ENCODE results near the gene KIAA1217.

Gene KIAA1217

DNA sequence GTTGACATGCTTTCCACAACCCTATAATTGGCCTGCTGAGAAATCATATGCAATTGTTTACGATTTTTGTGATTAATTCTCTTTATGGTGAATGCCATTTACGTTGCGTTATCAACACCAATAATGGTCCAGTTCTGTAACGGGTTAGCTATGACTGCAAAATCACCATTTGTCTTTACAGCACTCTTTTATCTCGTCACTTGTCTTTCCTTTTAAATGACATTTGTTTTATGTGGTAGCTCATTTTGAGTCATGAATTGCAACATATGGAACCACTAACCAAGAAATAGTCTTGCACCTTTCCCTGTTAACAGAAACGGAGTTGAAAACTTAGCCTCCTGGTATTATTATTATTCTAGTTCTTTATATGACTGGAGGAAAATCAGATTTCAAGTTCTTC lies 3.1 kb upstream of the KIAA1217 start:
- H3K27ac ChIP-seq: no peak overlapping the region
- no peak overlapping the region for H2AFZ ChIP-seq (ENCODE audit: low read depth)
- H3K4me2 ChIP-seq: no peak overlapping the region

DNA sequence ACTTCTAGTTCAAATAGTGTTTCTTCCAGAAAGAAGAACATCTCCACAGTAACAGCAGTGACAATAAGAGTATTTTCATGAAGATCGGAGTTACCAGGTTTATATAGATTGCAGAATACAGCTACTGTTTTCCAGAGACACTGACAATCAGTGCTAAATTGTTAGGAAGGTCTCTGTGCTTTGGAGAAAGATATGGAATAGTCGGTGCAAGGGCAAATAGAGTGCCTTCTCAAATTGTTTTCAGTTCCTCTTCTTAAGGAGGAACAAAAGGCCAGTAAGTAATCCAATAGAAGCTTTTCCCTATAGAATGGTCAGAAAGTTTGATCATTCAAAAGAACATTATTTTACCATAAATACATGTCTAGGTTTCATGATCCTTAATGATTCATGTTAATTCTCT lies 2.6 kb upstream of the KIAA1217 start:
- H3K27ac ChIP-seq: no peak overlapping the region
- H3K9ac ChIP-seq: no peak overlapping the region
- no peak overlapping the region for H3K4me2 ChIP-seq
- peaks cover 6% of the 10 kb centered on the region for H3K4me1 ChIP-seq (ENCODE audit: low read depth, poor library complexity, severe bottlenecking)
- H4K20me1 ChIP-seq (ENCODE audit: insufficient read depth): no peaks in the 10 kb centered on the region
- H3K79me2 ChIP-seq (ENCODE audit: insufficient read depth, low read depth): no peaks in the 10 kb centered on the region
- no peak overlapping the region for H2AFZ ChIP-seq (ENCODE audit: low read depth)
- H3K36me3 ChIP-seq (ENCODE audit: insufficient read depth): no peaks in the 10 kb centered on the region
- no peaks in the 10 kb centered on the region for H3K27me3 ChIP-seq (ENCODE audit: insufficient read depth, low read depth)
- TF ChIP-seq, protein P1, sequence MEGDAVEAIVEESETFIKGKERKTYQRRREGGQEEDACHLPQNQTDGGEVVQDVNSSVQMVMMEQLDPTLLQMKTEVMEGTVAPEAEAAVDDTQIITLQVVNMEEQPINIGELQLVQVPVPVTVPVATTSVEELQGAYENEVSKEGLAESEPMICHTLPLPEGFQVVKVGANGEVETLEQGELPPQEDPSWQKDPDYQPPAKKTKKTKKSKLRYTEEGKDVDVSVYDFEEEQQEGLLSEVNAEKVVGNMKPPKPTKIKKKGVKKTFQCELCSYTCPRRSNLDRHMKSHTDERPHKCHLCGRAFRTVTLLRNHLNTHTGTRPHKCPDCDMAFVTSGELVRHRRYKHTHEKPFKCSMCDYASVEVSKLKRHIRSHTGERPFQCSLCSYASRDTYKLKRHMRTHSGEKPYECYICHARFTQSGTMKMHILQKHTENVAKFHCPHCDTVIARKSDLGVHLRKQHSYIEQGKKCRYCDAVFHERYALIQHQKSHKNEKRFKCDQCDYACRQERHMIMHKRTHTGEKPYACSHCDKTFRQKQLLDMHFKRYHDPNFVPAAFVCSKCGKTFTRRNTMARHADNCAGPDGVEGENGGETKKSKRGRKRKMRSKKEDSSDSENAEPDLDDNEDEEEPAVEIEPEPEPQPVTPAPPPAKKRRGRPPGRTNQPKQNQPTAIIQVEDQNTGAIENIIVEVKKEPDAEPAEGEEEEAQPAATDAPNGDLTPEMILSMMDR (conservative IDR thresholded peaks at IDR 0.05; ENCODE audit: low read depth, low read length): no peak
- H3K4me3 ChIP-seq (IDR thresholded peaks at IDR 0.05; ENCODE audit: insufficient read depth, low read depth, low read length): no peak overlapping the region

More for the DNA sequence above, 3.1 kb upstream of the KIAA1217 start:
- Histone ChIP-seq H4K20me1 (ENCODE audit: insufficient read depth) (no peaks in the 10 kb centered on the region), H3K36me3 (ENCODE audit: insufficient read depth) (no peaks in the 10 kb centered on the region), H3K27me3 (ENCODE audit: insufficient read depth, low read depth) (no peaks in the 10 kb centered on the region), H3K4me1 (ENCODE audit: low read depth, poor library complexity, severe bottlenecking) (peaks cover 6% of the 10 kb centered on the region), H3K9ac (no peak overlapping the region), H3K4me3 (IDR thresholded peaks at IDR 0.05; ENCODE audit: insufficient read depth, low read depth, low read length) (no peak overlapping the region), H3K79me2 (ENCODE audit: insufficient read depth, low read depth) (no peaks in the 10 kb centered on the region)
- TF ChIP-seq, protein P1 (conservative IDR thresholded peaks at IDR 0.05; ENCODE audit: low read depth, low read length): no peak

DNA sequence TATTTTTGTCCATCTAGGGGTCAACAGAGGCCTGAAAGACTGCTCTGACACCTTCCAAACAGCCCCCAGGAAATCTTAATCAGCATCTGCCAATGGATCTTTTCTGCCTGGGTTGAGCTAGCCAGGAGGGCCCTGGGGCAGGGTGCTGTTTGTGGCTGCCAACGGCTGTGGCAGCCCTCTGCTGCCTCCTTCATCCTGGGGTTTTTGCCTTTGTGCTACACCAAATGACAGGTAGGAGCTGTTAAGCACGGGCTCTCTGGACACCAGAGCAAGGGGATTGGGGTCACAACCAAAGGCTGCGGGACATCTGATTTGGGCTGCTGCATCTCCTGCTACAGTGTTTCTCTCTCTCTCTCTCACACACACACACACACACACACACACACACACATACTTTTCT lies 2.0 kb upstream of the KIAA1217 start:
- Histone ChIP-seq H3K27ac (no peak overlapping the region), H4K20me1 (ENCODE audit: insufficient read depth) (no peaks in the 10 kb centered on the region), H2AFZ (ENCODE audit: low read depth) (no peak overlapping the region), H3K4me2 (no peak overlapping the region), H3K27me3 (ENCODE audit: insufficient read depth, low read depth) (no peaks in the 10 kb centered on the region), H3K4me1 (ENCODE audit: low read depth, poor library complexity, severe bottlenecking) (peaks cover 6% of the 10 kb centered on the region), H3K36me3 (ENCODE audit: insufficient read depth) (no peaks in the 10 kb centered on the region), H3K79me2 (ENCODE audit: insufficient read depth, low read depth) (no peaks in the 10 kb centered on the region), H3K4me3 (IDR thresholded peaks at IDR 0.05; ENCODE audit: insufficient read depth, low read depth, low read length) (no peak overlapping the region), H3K9ac (no peak overlapping the region)
- TF ChIP-seq, protein P1 (conservative IDR thresholded peaks at IDR 0.05; ENCODE audit: low read depth, low read length): no peak

DNA sequence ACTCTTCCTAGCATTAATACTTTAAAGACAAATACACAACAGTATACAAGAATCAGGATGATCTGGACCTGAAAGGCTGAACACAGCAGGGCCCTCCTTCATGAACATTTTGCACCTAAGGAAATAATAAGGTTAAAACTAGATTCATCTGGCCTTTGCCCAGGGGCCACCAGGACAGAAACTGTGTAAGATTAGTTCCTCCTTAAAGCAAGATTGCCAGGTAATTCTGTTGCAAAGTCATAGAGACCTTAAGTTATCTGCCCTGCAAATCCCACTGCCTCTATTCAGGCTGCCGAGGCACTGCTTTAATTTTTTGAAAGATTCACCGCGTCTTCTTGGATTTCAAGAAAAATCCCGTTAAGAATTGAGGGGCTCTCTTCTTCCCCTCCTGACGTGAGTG lies 1.6 kb upstream of the KIAA1217 start:
- no peak overlapping the region for H2AFZ ChIP-seq (ENCODE audit: low read depth)
- no peaks in the 10 kb centered on the region for H4K20me1 ChIP-seq (ENCODE audit: insufficient read depth)
- H3K4me1 ChIP-seq (ENCODE audit: low read depth, poor library complexity, severe bottlenecking): peaks cover 6% of the 10 kb centered on the region
- no peak overlapping the region for H3K4me3 ChIP-seq (IDR thresholded peaks at IDR 0.05; ENCODE audit: insufficient read depth, low read depth, low read length)
- H3K4me2 ChIP-seq: no peak overlapping the region
- H3K79me2 ChIP-seq (ENCODE audit: insufficient read depth, low read depth): no peaks in the 10 kb centered on the region
- H3K9ac ChIP-seq: no peak overlapping the region
- no peaks in the 10 kb centered on the region for H3K36me3 ChIP-seq (ENCODE audit: insufficient read depth)
- H3K27ac ChIP-seq: no peak overlapping the region
- TF ChIP-seq, protein P1 (conservative IDR thresholded peaks at IDR 0.05; ENCODE audit: low read depth, low read length): no peak
- no peaks in the 10 kb centered on the region for H3K27me3 ChIP-seq (ENCODE audit: insufficient read depth, low read depth)

Measured in KMS-11 (cell line).